SK-N-SH (cell line): ENCODE data around the gene HMG20A.

Source experiments
- JUND ChIP-seq: IDR thresholded peaks from 2 replicates; pipeline ENCODE4 v1.4.0; 2012
- NFIC ChIP-seq: IDR thresholded peaks from 2 replicates; pipeline ENCODE4 v1.4.0; 2012; ENCODE audit warnings: borderline replicate concordance
- RCOR1 ChIP-seq: fragments of 150-350 bp; IDR thresholded peaks from 2 replicates; pipeline ENCODE4 v1.6.1; 2017; ENCODE audit warnings: antibody characterized with exemption, low read length
- REST ChIP-seq: IDR thresholded peaks from 2 replicates; pipeline ENCODE4 v1.6.1; 2012; ENCODE audit warnings: mild to moderate bottlenecking, low read depth, low read length, moderate library complexity
- TF ChIP-seq, protein P1 (sequence below): fragments of 200-600 bp; sonication (generic); IDR thresholded peaks from 2 replicates; pipeline ENCODE4 v1.6.1; 2017; ENCODE audit warnings: antibody characterized with exemption, mild to moderate bottlenecking, moderate library complexity

GRCh38 chr15:77376770-77377169 lies 43.9 kb upstream of the HMG20A start:
- no peak for TF ChIP-seq REST
- TF ChIP-seq, protein P1, sequence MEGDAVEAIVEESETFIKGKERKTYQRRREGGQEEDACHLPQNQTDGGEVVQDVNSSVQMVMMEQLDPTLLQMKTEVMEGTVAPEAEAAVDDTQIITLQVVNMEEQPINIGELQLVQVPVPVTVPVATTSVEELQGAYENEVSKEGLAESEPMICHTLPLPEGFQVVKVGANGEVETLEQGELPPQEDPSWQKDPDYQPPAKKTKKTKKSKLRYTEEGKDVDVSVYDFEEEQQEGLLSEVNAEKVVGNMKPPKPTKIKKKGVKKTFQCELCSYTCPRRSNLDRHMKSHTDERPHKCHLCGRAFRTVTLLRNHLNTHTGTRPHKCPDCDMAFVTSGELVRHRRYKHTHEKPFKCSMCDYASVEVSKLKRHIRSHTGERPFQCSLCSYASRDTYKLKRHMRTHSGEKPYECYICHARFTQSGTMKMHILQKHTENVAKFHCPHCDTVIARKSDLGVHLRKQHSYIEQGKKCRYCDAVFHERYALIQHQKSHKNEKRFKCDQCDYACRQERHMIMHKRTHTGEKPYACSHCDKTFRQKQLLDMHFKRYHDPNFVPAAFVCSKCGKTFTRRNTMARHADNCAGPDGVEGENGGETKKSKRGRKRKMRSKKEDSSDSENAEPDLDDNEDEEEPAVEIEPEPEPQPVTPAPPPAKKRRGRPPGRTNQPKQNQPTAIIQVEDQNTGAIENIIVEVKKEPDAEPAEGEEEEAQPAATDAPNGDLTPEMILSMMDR = no peak
- no peak for TF ChIP-seq NFIC
- no peak for TF ChIP-seq RCOR1
- TF ChIP-seq JUND = no peak
